Fibroblast of lung (primary cell): Measurements from ENCODE around the gene SLX9. TPM values are rescaled to one million over a fixed set of nuclear protein-coding genes. Genes with fewer than 3 reads are reported as not detected.

Experiments
- DNase-seq, 2 donors: peaks; one replicate each; pipeline versions ENCODE4 v3.0.0 to v3.0.0-alpha.2; 2010; ENCODE audit warnings: low read depth in 2 of 2
- H2AFZ ChIP-seq: 2 replicates; pipeline ENCODE4 v1.5.1; 2012; ENCODE audit warnings: low read length, control low read depth, inconsistent platforms
- H3K27ac ChIP-seq: 2 replicates; pipeline ENCODE4 v1.5.1; 2011; ENCODE audit warnings: low read length, control low read depth; ENCODE audit not compliant: insufficient read depth
- H3K27me3 ChIP-seq: 2 replicates; pipeline ENCODE4 v1.5.1; 2011; ENCODE audit warnings: mild to moderate bottlenecking, low read length; ENCODE audit not compliant: control insufficient read depth, insufficient read depth
- H3K36me3 ChIP-seq: 2 replicates; pipeline ENCODE4 v1.5.1; 2011; ENCODE audit warnings: low read length; ENCODE audit not compliant: control insufficient read depth, insufficient read depth
- H3K4me1 ChIP-seq: 2 replicates; pipeline ENCODE4 v1.5.1; 2011; ENCODE audit warnings: low read length; ENCODE audit not compliant: control insufficient read depth, insufficient read depth; ENCODE audit errors: extremely low read depth
- H3K4me2 ChIP-seq: 2 replicates; pipeline ENCODE4 v1.5.1; 2011; ENCODE audit warnings: low read length, control low read depth; ENCODE audit not compliant: insufficient read depth; ENCODE audit errors: extremely low read depth
- H3K4me3 ChIP-seq, 4 experiments: fragments of 200-600 bp in 1 of 4; sonication (generic) in 1 of 4; replicated peaks in 1 of 4; 2 replicates each; pipeline ENCODE4 v1.5.1; 2011 to 2016; ENCODE audit warnings: low read length in 4 of 4, low read depth in 3 of 4, mild to moderate bottlenecking in 3 of 4, control low read depth in 2 of 4, inconsistent platforms in 1 of 4, mixed read lengths in 1 of 4; ENCODE audit not compliant: insufficient read depth in 1 of 4; ENCODE audit errors: control extremely low read depth in 1 of 4
- H3K79me2 ChIP-seq: 2 replicates; pipeline ENCODE4 v1.5.1; 2012; ENCODE audit warnings: mild to moderate bottlenecking, low read length, inconsistent platforms; ENCODE audit not compliant: control insufficient read depth, insufficient read depth
- H3K9ac ChIP-seq: 2 replicates; pipeline ENCODE4 v1.5.1; 2011; ENCODE audit warnings: mild to moderate bottlenecking, low read length, control low read depth; ENCODE audit not compliant: insufficient read depth
- H3K9me3 ChIP-seq: 2 replicates; pipeline ENCODE4 v1.5.1; 2012; ENCODE audit warnings: low read depth, low read length; ENCODE audit not compliant: control insufficient read depth, insufficient read depth
- H4K20me1 ChIP-seq: 2 replicates; pipeline ENCODE4 v1.5.1; 2011; ENCODE audit warnings: low read length; ENCODE audit not compliant: control insufficient read depth, insufficient read depth; ENCODE audit errors: extremely low read depth
- EZH2 ChIP-seq: IDR thresholded peaks from 2 replicates; pipeline ENCODE4 v1.5.1; 2012; ENCODE audit warnings: low read length, control low read depth, mild to moderate bottlenecking; ENCODE audit errors: missing control alignments
- polyA plus RNA-seq, 2 donors: library from polyadenylated mRNA; depleted of rRNA in 1 of 2; stranded (reverse) in 1 of 2; unstranded in 1 of 2; fragments of >200 nt; gene quantifications; 2 replicates each; pipeline ENCODE4 v1.2.1, GENCODE V29; 2011 to 2012; ENCODE audit warnings: missing spikeins in 1 of 2
- total RNA-seq: library from RNA; depleted of rRNA; stranded (reverse); fragments of >200 nt; gene quantifications from 2 replicates; pipeline ENCODE4 v1.2.1, GENCODE V29; 2014
- TF ChIP-seq, protein P1 (sequence below), 2 donors: IDR thresholded peaks in 1 of 2; conservative IDR thresholded peaks in 1 of 2; 1 replicate in 1 of 2; 2 replicates in 1 of 2; pipeline ENCODE4 v1.5.1; 2011 to 2012; ENCODE audit warnings: low read length in 2 of 2, control low read depth in 1 of 2, inconsistent platforms in 1 of 2, low read depth in 1 of 2, mild to moderate bottlenecking in 1 of 2

The SLX9 gene
- total and polyA plus RNA-seq, 2 donors (not counting 1 experiment from before 2014, with no cell fraction given), result 9.7 to 14.9 TPM

GRCh38 chr21:44891631-44892031 is 48.2 kb upstream of the SLX9 start:
- Histone ChIP-seq H3K27me3 (peaks cover 12% of the 10 kb centered on the region), H3K9ac (no peak overlapping the region), H3K9me3 (no peaks in the 10 kb centered on the region), H4K20me1 (no peaks in the 10 kb centered on the region), H3K4me1 (no peaks in the 10 kb centered on the region), H3K4me2 (no peak overlapping the region), H3K79me2 (no peaks in the 10 kb centered on the region), H3K4me3 (no peak overlapping the region), H3K36me3 (no peaks in the 10 kb centered on the region), H2AFZ (no peak overlapping the region), H3K27ac (no peak overlapping the region)
- no peak for DNase-seq
- TF ChIP-seq, protein P1, sequence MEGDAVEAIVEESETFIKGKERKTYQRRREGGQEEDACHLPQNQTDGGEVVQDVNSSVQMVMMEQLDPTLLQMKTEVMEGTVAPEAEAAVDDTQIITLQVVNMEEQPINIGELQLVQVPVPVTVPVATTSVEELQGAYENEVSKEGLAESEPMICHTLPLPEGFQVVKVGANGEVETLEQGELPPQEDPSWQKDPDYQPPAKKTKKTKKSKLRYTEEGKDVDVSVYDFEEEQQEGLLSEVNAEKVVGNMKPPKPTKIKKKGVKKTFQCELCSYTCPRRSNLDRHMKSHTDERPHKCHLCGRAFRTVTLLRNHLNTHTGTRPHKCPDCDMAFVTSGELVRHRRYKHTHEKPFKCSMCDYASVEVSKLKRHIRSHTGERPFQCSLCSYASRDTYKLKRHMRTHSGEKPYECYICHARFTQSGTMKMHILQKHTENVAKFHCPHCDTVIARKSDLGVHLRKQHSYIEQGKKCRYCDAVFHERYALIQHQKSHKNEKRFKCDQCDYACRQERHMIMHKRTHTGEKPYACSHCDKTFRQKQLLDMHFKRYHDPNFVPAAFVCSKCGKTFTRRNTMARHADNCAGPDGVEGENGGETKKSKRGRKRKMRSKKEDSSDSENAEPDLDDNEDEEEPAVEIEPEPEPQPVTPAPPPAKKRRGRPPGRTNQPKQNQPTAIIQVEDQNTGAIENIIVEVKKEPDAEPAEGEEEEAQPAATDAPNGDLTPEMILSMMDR (conservative IDR thresholded peaks at IDR 0.05 in 1 of 2, IDR thresholded peaks at IDR 0.05 in 1 of 2; ENCODE audit: low read depth in 1 of 2, low read length in 2 of 2), result no peak
- TF ChIP-seq EZH2, result no peak

GRCh38 chr21:44892095-44892494 is 47.7 kb upstream of the SLX9 start:
- no peak overlapping the region for H2AFZ ChIP-seq
- no peak overlapping the region for H3K4me2 ChIP-seq
- H3K27me3 ChIP-seq, result peaks cover 12% of the 10 kb centered on the region
- no peaks in the 10 kb centered on the region for H3K4me1 ChIP-seq
- TF ChIP-seq EZH2, result no peak
- TF ChIP-seq, protein P1 (conservative IDR thresholded peaks at IDR 0.05 in 1 of 2, IDR thresholded peaks at IDR 0.05 in 1 of 2; ENCODE audit: low read depth in 1 of 2, low read length in 2 of 2), result no peak
- H3K27ac ChIP-seq, result no peak overlapping the region
- no peak overlapping the region for H3K4me3 ChIP-seq
- H4K20me1 ChIP-seq, result no peaks in the 10 kb centered on the region
- H3K79me2 ChIP-seq, result no peaks in the 10 kb centered on the region
- no peaks in the 10 kb centered on the region for H3K9me3 ChIP-seq
- H3K9ac ChIP-seq, result no peak overlapping the region
- DNase-seq, result no peak
- H3K36me3 ChIP-seq, result no peaks in the 10 kb centered on the region

DNA sequence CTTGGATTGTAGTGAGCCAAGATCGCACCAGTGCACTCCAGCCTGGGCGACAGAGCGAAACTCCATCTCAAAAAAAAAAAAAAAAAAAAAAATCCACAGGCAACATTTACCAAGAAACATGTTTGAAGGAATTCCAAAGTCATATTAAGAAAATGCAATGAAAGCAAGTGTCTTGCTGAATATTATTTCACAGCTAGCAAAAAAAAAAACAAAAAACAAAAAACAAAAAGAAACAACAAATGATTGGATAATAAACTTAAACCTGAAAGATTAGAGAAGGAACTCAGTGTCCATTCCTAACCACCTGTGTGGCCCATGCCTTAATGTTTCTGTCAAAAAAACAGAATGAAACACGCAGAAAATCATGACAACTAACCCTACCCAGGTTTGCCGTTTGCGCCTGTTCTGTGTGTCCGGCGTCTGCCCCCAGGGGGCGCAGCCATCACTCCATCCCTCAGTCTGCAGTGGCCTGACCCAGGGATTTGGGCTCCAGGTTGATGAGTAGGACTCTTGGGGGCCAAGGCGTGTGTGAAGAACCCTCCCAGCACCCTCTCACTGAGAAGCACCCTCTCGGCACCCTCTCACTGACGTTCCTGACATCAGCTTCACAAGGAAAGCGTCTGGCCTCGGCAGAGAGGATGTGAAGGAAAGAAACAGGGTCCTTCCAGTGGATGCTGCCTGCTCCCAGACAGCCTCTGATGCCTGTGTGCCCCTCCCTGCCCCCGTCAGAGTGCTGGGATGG is 47.1 kb upstream of the SLX9 start:
- H3K9ac ChIP-seq, result no peak overlapping the region
- no peak overlapping the region for H3K4me2 ChIP-seq
- H3K27ac ChIP-seq, result no peak overlapping the region
- no peak overlapping the region for H3K4me3 ChIP-seq
- H2AFZ ChIP-seq, result no peak overlapping the region
- no peaks in the 10 kb centered on the region for H3K4me1 ChIP-seq
- DNase-seq, result peak in 1 of 2 donors; percentile 46
- peaks cover 12% of the 10 kb centered on the region for H3K27me3 ChIP-seq
- no peaks in the 10 kb centered on the region for H3K9me3 ChIP-seq
- no peak for TF ChIP-seq EZH2
- TF ChIP-seq, protein P1 (conservative IDR thresholded peaks at IDR 0.05 in 1 of 2, IDR thresholded peaks at IDR 0.05 in 1 of 2; ENCODE audit: low read depth in 1 of 2, low read length in 2 of 2), result peak; percentile 96 to 98
- H3K36me3 ChIP-seq, result no peaks in the 10 kb centered on the region
- H4K20me1 ChIP-seq, result no peaks in the 10 kb centered on the region
- H3K79me2 ChIP-seq, result no peaks in the 10 kb centered on the region
